B cell (primary cell): ENCODE measurements around the gene CTDNEP1. TPM values are rescaled to one million over a fixed set of nuclear protein-coding genes. Genes with fewer than 3 reads are reported as not detected.

Experiments used
- ATAC-seq: fragments of 200-7000 bp; cut with Tn5 transposase; one replicate; pipeline ENCODE4 v1.10.0; 2021; ENCODE audit warnings: low read depth, mild to moderate bottlenecking, moderate number of reproducible peaks, moderate library complexity
- CTCF ChIA-PET: fragments of 350-600 bp; sonication (Branson Sonifier 250); formaldehyde crosslinking; loops from one replicate; lab custom pipeline; 2021; ENCODE audit warnings: antibody characterized with exemption, inconsistent platforms; lab: Charles Lee
- POLR2A ChIA-PET: fragments of 350-600 bp; sonication (Branson Sonifier 250); formaldehyde crosslinking; loops from one replicate; lab custom pipeline; 2021; ENCODE audit warnings: antibody characterized with exemption; lab: Charles Lee
- DNase-seq: peaks from one replicate; pipeline ENCODE4 v3.0.0; 2013
- H2AFZ ChIP-seq: 2 replicates; pipeline ENCODE4 v1.6.1; 2012; ENCODE audit warnings: mild to moderate bottlenecking, low read depth, low read length; ENCODE audit not compliant: insufficient read depth, poor library complexity, severe bottlenecking
- H3K27ac ChIP-seq, 2 donors: 1 replicate in 1 of 2; 2 replicates in 1 of 2; pipeline ENCODE4 v1.5.1; 2012 to 2013; ENCODE audit warnings: low read length in 2 of 2, mild to moderate bottlenecking in 2 of 2, moderate library complexity in 1 of 2
- H3K27me3 ChIP-seq, 4 experiments: fragments of 200-600 bp in 1 of 4; sonication (generic) in 1 of 4; replicated peaks in 1 of 4; 1 replicate in 2 of 4; 2 replicates in 2 of 4; pipeline versions ENCODE4 v1.6.1 to v1.7.0; 2013 to 2016; ENCODE audit warnings: low read length in 3 of 4, mild to moderate bottlenecking in 2 of 4, mixed read lengths in 1 of 4, moderate library complexity in 1 of 4; ENCODE audit not compliant: insufficient read depth in 4 of 4, control insufficient read depth in 3 of 4; ENCODE audit errors: control extremely low read depth in 1 of 4
- H3K36me3 ChIP-seq, 2 experiments: replicated peaks in 1 of 2; 1 replicate in 1 of 2; 2 replicates in 1 of 2; pipeline versions ENCODE4 v1.6.1 to v1.7.1; 2013; ENCODE audit warnings: low read length in 1 of 2; ENCODE audit not compliant: insufficient read depth in 2 of 2, control insufficient read depth in 1 of 2; ENCODE audit errors: control extremely low read depth in 1 of 2, extremely low read depth in 1 of 2
- H3K4me1 ChIP-seq, 2 donors: fragments of 200-600 bp in 1 of 2; sonication (generic) in 1 of 2; 1 replicate in 1 of 2; 2 replicates in 1 of 2; pipeline versions ENCODE4 v1.5.1 to v1.6.1; 2013 to 2017; ENCODE audit warnings: low read length in 2 of 2; ENCODE audit not compliant: control insufficient read depth in 2 of 2, insufficient read depth in 2 of 2
- H3K4me2 ChIP-seq: replicated peaks from 2 replicates; pipeline ENCODE3; 2012; ENCODE audit warnings: mild to moderate bottlenecking, low read depth, low read length; ENCODE audit not compliant: poor library complexity, severe bottlenecking
- H3K4me3 ChIP-seq, 5 experiments: fragments of 200-600 bp in 1 of 5; sonication (generic) in 1 of 5; 1 replicate in 3 of 5; 2 replicates in 2 of 5; pipeline versions ENCODE4 v1.5.1 to v1.7.0; 2011 to 2016; ENCODE audit warnings: low read length in 4 of 5, mild to moderate bottlenecking in 4 of 5, low read depth in 2 of 5, control low read depth in 1 of 5, moderate library complexity in 1 of 5; ENCODE audit not compliant: insufficient read depth in 1 of 5; ENCODE audit errors: control extremely low read depth in 1 of 5, extremely low read depth in 1 of 5
- H3K79me2 ChIP-seq: fragments of 200-600 bp; sonication (generic); one replicate; pipeline ENCODE4 v1.6.0; 2016; ENCODE audit warnings: low read length; ENCODE audit not compliant: control insufficient read depth, insufficient read depth
- H3K9ac ChIP-seq: fragments of 200-600 bp; sonication (generic); 2 replicates; pipeline ENCODE4 v1.6.1; 2017; ENCODE audit warnings: mild to moderate bottlenecking, low read length, moderate library complexity
- H3K9me3 ChIP-seq, 3 donors: one replicate each; pipeline versions ENCODE4 v1.6.1 to v1.7.1; 2013; ENCODE audit warnings: low read length in 2 of 3; ENCODE audit not compliant: control insufficient read depth in 2 of 3, insufficient read depth in 1 of 3; ENCODE audit errors: control extremely low read depth in 1 of 3
- H4K20me1 ChIP-seq: 2 replicates; pipeline ENCODE4 v1.6.0; 2012; ENCODE audit warnings: mild to moderate bottlenecking, low read length; ENCODE audit not compliant: insufficient read depth, control insufficient read depth, poor library complexity, severe bottlenecking
- H3K27ac Mint-ChIP-seq: one replicate; pipeline ENCODE4 v1.8.0; 2021; ENCODE audit warnings: mixed read lengths
- H3K27me3 Mint-ChIP-seq: one replicate; pipeline ENCODE4 v1.8.0; 2021; ENCODE audit warnings: mixed read lengths
- H3K4me1 Mint-ChIP-seq: one replicate; pipeline ENCODE4 v1.8.0; 2021; ENCODE audit warnings: mixed read lengths
- H3K4me3 Mint-ChIP-seq: one replicate; pipeline ENCODE4 v1.8.0; 2021; ENCODE audit warnings: mixed read lengths
- H3K9me3 Mint-ChIP-seq: one replicate; pipeline ENCODE4 v1.8.0; 2022; ENCODE audit warnings: mixed read lengths; ENCODE audit not compliant: insufficient read depth
- EZH2 ChIP-seq: IDR thresholded peaks from 2 replicates; pipeline ENCODE4 v1.6.1; 2012; ENCODE audit warnings: borderline replicate concordance, low read depth, mild to moderate bottlenecking, moderate library complexity, low read length; ENCODE audit not compliant: insufficient read depth, poor library complexity, severe bottlenecking
- WGBS: methylation state at CpG from one replicate; pipeline ENCODE4 v1.1.5; 2013; ENCODE audit warnings: missing lambda C conversion rate; ENCODE audit not compliant: insufficient coverage; 5-methylcytosine and 5-hydroxymethylcytosine counted together
- intact Hi-C: fragments of 100-400 bp; cut with micrococcal nuclease; formaldehyde crosslinking; loops from one replicate; pipeline ENCODE4 v1.10.0; 2022
- polyA plus RNA-seq: library from polyadenylated mRNA; depleted of rRNA; stranded (reverse); fragments of >200 nt; gene quantifications from 2 replicates; pipeline ENCODE4 v1.2.3, GENCODE V29; 2012
- total RNA-seq, 2 donors: library from RNA; stranded (reverse); fragments of 120-200 nt in 1 of 2; gene quantifications; 1 replicate in 1 of 2; 2 replicates in 1 of 2; pipeline versions ENCODE4 v1.2.3 to v1.2.4, GENCODE V29; 2013 to 2022
- TF ChIP-seq, protein P1 (sequence below): fragments of 200-600 bp; IDR thresholded peaks from one replicate; pipeline ENCODE4 v1.8.0; 2022; ENCODE audit warnings: antibody characterized with exemption, mild to moderate bottlenecking

The CTDNEP1 gene
- total and polyA plus RNA-seq, 2 donors (not counting 1 experiment from before 2014, with no cell fraction given), result 125 to 162 TPM

DNA sequence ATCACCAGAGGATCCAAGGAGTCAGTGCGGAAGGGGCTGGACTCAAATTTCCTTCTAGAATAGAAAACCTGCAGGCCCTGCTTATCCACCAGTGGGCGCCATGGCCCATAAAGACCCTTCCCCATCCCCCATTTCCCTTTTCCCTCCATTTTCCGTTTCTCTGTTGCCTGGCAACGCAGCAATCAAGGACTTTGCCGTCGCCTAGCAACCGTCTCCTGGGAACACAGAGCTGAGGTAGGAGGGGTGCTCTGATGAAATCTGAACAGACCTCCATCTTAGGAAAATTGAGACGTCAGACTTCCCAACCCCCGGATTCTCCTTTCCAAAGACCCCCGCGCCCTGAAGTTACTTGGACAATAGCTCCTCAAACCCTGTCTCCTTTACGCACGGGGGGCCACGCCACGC lies 37.6 kb downstream of the CTDNEP1 start:
- Histone ChIP-seq H2AFZ (peak overlapping the region; percentile 53), H3K4me1 (peaks cover 19 to 43% of the 10 kb centered on the region in 2 donors), H3K27me3 (peaks cover 0 to 4% (median 0%) of the 10 kb centered on the region in 4 experiments), H3K9me3 (no peaks in the 10 kb centered on the region), H3K4me3 (peak overlapping the region; percentile 17 to 66 (median 48)), H3K9ac (peak overlapping the region; percentile 66), H3K36me3 (no peaks in the 10 kb centered on the region), H4K20me1 (no peaks in the 10 kb centered on the region), H3K79me2 (peaks cover 3% of the 10 kb centered on the region), H3K4me2 (peak overlapping the region; percentile 86), H3K27ac (peak overlapping the region; percentile 77 to 90)
- peak; percentile 1 for ATAC-seq
- Mint-ChIP-seq H3K4me3 (peak overlapping the region; percentile 97), H3K27me3 (peaks cover 5% of the 10 kb centered on the region), H3K4me1 (peaks cover 44% of the 10 kb centered on the region), H3K9me3 (no peaks in the 10 kb centered on the region), H3K27ac (peak overlapping the region; percentile 99)
- no peak for TF ChIP-seq EZH2
- TF ChIP-seq, protein P1, sequence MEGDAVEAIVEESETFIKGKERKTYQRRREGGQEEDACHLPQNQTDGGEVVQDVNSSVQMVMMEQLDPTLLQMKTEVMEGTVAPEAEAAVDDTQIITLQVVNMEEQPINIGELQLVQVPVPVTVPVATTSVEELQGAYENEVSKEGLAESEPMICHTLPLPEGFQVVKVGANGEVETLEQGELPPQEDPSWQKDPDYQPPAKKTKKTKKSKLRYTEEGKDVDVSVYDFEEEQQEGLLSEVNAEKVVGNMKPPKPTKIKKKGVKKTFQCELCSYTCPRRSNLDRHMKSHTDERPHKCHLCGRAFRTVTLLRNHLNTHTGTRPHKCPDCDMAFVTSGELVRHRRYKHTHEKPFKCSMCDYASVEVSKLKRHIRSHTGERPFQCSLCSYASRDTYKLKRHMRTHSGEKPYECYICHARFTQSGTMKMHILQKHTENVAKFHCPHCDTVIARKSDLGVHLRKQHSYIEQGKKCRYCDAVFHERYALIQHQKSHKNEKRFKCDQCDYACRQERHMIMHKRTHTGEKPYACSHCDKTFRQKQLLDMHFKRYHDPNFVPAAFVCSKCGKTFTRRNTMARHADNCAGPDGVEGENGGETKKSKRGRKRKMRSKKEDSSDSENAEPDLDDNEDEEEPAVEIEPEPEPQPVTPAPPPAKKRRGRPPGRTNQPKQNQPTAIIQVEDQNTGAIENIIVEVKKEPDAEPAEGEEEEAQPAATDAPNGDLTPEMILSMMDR, result peak; percentile 62
- ChIA-PET POLR2A (interaction anchor here (0.6 to 9.1 kb wide), 4 partner anchors 24 to 116 kb away, joined by 3 to 157 read pairs (median 3); partner anchors contain the start of genes DVL2, GABARAP and PHF23), CTCF (interaction anchor here (0.6 to 2.3 kb wide), 7 partner anchors 8 to 169 kb away, joined by 3 to 7 read pairs (median 4); partner anchors contain the start of genes GABARAP and SLC16A11)
- peak; percentile 94 for DNase-seq
- WGBS, result 10% methylated on average over 10 of the region's 15 CpGs
- intact Hi-C loops, result loop anchor here (1.0 to 2.0 kb wide), 8 partner anchors 9 to 473 kb away; partner anchors contain the start of genes DVL2, EIF5A, ELP5 and PHF23

DNA sequence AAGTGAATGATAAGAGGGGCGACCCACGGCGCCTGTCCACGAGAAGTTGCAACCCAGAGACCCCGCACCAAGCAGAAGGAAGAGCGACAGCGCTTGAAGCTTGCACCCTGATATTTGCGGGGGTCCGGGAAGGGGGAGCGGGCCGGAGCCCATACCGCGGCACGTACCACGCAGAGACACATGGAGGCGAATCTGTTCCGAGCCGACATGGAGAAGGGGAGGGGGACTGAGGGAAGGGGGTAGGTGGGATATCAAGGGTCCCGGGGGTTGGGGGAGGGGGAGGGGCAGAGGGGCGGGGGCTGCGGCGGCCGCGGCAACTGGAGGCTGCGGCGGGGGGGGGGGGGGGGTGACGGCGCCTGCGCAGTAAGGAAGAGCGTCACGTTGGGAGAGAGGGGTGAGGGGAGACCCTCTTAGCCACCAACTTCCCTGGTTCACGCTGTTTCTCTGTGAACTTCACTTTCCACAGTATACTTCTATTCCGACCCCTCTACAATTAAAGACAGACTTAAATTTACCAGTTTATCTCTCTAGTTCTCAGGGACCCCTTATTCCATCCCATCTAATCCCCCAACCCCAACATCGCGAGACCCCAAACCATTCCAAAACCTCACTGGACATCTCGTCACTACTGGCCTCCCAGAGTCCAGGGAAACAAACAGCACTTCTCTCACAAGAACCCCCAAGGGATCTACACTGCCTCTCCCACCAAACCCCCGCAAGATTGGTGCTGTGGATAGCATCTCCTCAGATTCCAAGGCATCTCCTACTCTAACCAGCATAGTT lies 39.9 kb downstream of the CTDNEP1 start:
- no peak overlapping the region for H2AFZ ChIP-seq
- 57% methylated on average over 20 of the region's 37 CpGs for WGBS
- no peak overlapping the region for H3K4me3 Mint-ChIP-seq
- TF ChIP-seq, protein P1, result no peak
- no peak for TF ChIP-seq EZH2
- DNase-seq (no peak), ATAC-seq (no peak)
- peaks cover 0 to 4% (median 0%) of the 10 kb centered on the region in 4 experiments for H3K27me3 ChIP-seq
- H3K9me3 Mint-ChIP-seq, result no peaks in the 10 kb centered on the region
- no peaks in the 10 kb centered on the region for H3K9me3 ChIP-seq
- no peak overlapping the region for H3K27ac Mint-ChIP-seq
- POLR2A ChIA-PET, result no interaction called here
- CTCF ChIA-PET, result no interaction called here
- H3K79me2 ChIP-seq, result no peaks in the 10 kb centered on the region
- no peaks in the 10 kb centered on the region for H4K20me1 ChIP-seq
- peaks cover 31% of the 10 kb centered on the region for H3K4me1 Mint-ChIP-seq
- H3K4me3 ChIP-seq, result no peak overlapping the region
- H3K27ac ChIP-seq, result no peak overlapping the region
- H3K27me3 Mint-ChIP-seq, result peaks cover 5% of the 10 kb centered on the region
- peaks cover 15 to 27% of the 10 kb centered on the region in 2 donors for H3K4me1 ChIP-seq
- intact Hi-C loops, result no loop called here
- H3K36me3 ChIP-seq, result no peaks in the 10 kb centered on the region
- H3K9ac ChIP-seq, result no peak overlapping the region
- no peak overlapping the region for H3K4me2 ChIP-seq
